Measurements from ENCODE around the gene STMP1. TPM values are rescaled to one million over a fixed set of nuclear protein-coding genes. Genes with fewer than 3 reads are reported as not detected.

STMP1 gene
- total RNA-seq, 5 donors from 2014 or later (not counting 1 experiment from before 2014, with no cell fraction given): 15.2 to 23.0 (median 21.5) TPM

GRCh38 chr7:135713836-135714470 lies 51.6 kb downstream of the STMP1 start:
- ChIA-PET POLR2A (no interaction called here), CTCF (interaction anchor here in 1 of 2 donors (0.7 kb wide), 1 partner anchor 10 kb away, joined by 3 read pairs; no protein-coding TSS in a partner anchor)
- H3K4me1 Mint-ChIP-seq: no peaks in the 10 kb centered on the region
- no peaks in the 10 kb centered on the region for H3K9me3 Mint-ChIP-seq
- Histone ChIP-seq H3K27me3 (replicated peaks in 1 of 2; ENCODE audit: control insufficient read depth in 2 of 2, extremely low read depth in 1 of 2, insufficient read depth in 2 of 2, low read length in 1 of 2) (peaks cover 0 to 4% of the 10 kb centered on the region in 2 experiments), H3K4me1 (ENCODE audit: control insufficient read depth in 1 of 2, extremely low read depth in 1 of 2, insufficient read depth in 2 of 2, low read length in 2 of 2) (no peaks in the 10 kb centered on the region), H3K27ac (ENCODE audit: low read length) (no peak overlapping the region), H3K36me3 (ENCODE audit: control insufficient read depth in 2 of 2, extremely low read depth in 1 of 2, insufficient read depth in 1 of 2, low read length in 1 of 2) (no peaks in the 10 kb centered on the region), H3K4me3 (ENCODE audit: control insufficient read depth in 1 of 2, extremely low read depth in 1 of 2, low read length in 1 of 2) (no peak overlapping the region), H3K9me3 (no peaks in the 10 kb centered on the region)
- no peaks in the 10 kb centered on the region for H3K36me3 Mint-ChIP-seq
- ATAC-seq (replicated peaks in 1 of 4) (no peak), DNase-seq (no peak)
- peaks cover 9% of the 10 kb centered on the region in 2 donors for H3K27me3 Mint-ChIP-seq
- no peak overlapping the region for H3K4me3 Mint-ChIP-seq
- no peak overlapping the region for H3K27ac Mint-ChIP-seq
- WGBS (ENCODE audit: insufficient coverage): 63% methylated on average over 3 of the region's 4 CpGs

DNA sequence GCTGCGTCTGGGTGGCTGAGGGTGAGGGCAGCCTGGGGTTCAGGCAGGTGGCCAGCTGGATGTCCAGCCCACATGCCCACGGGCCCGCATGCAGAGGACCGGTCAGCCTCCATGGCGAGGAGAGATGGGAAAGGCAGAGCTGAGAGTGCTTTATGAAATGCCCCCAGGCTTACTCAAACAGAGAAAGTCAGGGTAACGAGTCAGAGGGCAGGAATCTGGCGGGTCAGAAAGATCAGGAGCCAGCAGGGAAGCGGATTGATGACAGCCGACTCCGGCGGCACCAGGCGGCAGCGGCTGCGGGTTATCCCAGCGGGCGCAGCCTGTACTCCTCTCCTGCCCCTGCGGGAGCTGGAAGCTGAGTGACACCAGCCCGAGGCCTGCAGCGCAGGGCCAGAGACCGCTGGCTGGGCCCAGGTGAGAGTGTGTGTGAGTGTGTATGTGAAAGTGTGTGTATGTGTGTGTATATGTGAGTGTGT lies 52.3 kb downstream of the STMP1 start:
- 90% methylated on average over 20 of the region's 20 CpGs for WGBS (ENCODE audit: insufficient coverage)
- CTCF ChIA-PET: interaction anchor here in 1 of 2 donors (0.7 kb wide), 1 partner anchor 10 kb away, joined by 3 read pairs; no protein-coding TSS in a partner anchor
- ATAC-seq (replicated peaks in 1 of 4): no peak

DNA sequence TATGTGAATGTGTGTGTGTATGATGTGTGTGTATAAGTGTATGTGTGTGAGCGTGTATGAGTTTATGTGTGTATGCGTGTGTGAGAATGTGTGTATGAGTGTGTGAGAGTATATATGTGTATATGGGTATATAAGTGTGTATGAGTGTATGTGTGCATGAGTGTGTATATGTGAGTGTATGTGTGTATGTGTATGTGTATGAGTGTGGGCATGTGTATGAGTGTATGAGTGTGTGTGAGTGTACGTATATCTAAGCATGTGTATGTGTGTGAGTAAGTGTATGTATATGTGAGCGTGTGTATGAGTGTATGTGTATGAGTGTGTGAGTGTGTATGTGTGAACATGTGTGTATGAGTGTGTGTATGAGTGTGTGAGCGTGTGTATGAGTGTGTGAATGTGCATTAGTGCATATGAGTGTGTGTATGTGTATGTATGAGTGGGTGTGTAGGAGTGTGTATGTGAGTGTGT lies 52.8 kb downstream of the STMP1 start:
- Histone ChIP-seq H3K9me3 (no peaks in the 10 kb centered on the region), H3K4me1 (ENCODE audit: control insufficient read depth in 1 of 2, extremely low read depth in 1 of 2, insufficient read depth in 2 of 2, low read length in 2 of 2) (no peaks in the 10 kb centered on the region), H3K36me3 (ENCODE audit: control insufficient read depth in 2 of 2, extremely low read depth in 1 of 2, insufficient read depth in 1 of 2, low read length in 1 of 2) (no peaks in the 10 kb centered on the region), H3K4me3 (ENCODE audit: control insufficient read depth in 1 of 2, extremely low read depth in 1 of 2, low read length in 1 of 2) (no peak overlapping the region), H3K27me3 (replicated peaks in 1 of 2; ENCODE audit: control insufficient read depth in 2 of 2, extremely low read depth in 1 of 2, insufficient read depth in 2 of 2, low read length in 1 of 2) (peaks cover 0 to 4% of the 10 kb centered on the region in 2 experiments), H3K27ac (ENCODE audit: low read length) (no peak overlapping the region)
- no peaks in the 10 kb centered on the region for H3K9me3 Mint-ChIP-seq
- no peak overlapping the region for H3K27ac Mint-ChIP-seq
- CTCF ChIA-PET: no interaction called here
- H3K27me3 Mint-ChIP-seq: peaks cover 13 to 14% of the 10 kb centered on the region in 2 donors
- no peaks in the 10 kb centered on the region for H3K4me1 Mint-ChIP-seq
- ATAC-seq (replicated peaks in 1 of 4) (no peak), DNase-seq (no peak)
- 90% methylated on average over 5 of the region's 5 CpGs for WGBS (ENCODE audit: insufficient coverage)
- no peak overlapping the region for H3K4me3 Mint-ChIP-seq
- POLR2A ChIA-PET: no interaction called here
- H3K36me3 Mint-ChIP-seq: no peaks in the 10 kb centered on the region

More for the DNA sequence above, 52.3 kb downstream of the STMP1 start:
- Histone ChIP-seq H3K4me1 (ENCODE audit: control insufficient read depth in 1 of 2, extremely low read depth in 1 of 2, insufficient read depth in 2 of 2, low read length in 2 of 2) (no peaks in the 10 kb centered on the region), H3K36me3 (ENCODE audit: control insufficient read depth in 2 of 2, extremely low read depth in 1 of 2, insufficient read depth in 1 of 2, low read length in 1 of 2) (no peaks in the 10 kb centered on the region), H3K4me3 (ENCODE audit: control insufficient read depth in 1 of 2, extremely low read depth in 1 of 2, low read length in 1 of 2) (no peak overlapping the region), H3K9me3 (no peaks in the 10 kb centered on the region), H3K27me3 (replicated peaks in 1 of 2; ENCODE audit: control insufficient read depth in 2 of 2, extremely low read depth in 1 of 2, insufficient read depth in 2 of 2, low read length in 1 of 2) (peaks cover 0 to 4% of the 10 kb centered on the region in 2 experiments), H3K27ac (ENCODE audit: low read length) (no peak overlapping the region)
- POLR2A ChIA-PET: no interaction called here
- DNase-seq: no peak
- Mint-ChIP-seq H3K36me3 (no peaks in the 10 kb centered on the region), H3K27me3 (peaks cover 11 to 12% of the 10 kb centered on the region in 2 donors), H3K27ac (no peak overlapping the region), H3K4me1 (no peaks in the 10 kb centered on the region), H3K9me3 (no peaks in the 10 kb centered on the region), H3K4me3 (no peak overlapping the region)

GRCh38 chr7:135715673-135716072 lies 53.4 kb downstream of the STMP1 start:
- POLR2A ChIA-PET: no interaction called here
- Mint-ChIP-seq H3K4me3 (no peak overlapping the region), H3K27me3 (peaks cover 17% of the 10 kb centered on the region in 2 donors), H3K27ac (no peak overlapping the region), H3K9me3 (no peaks in the 10 kb centered on the region), H3K4me1 (no peaks in the 10 kb centered on the region), H3K36me3 (no peaks in the 10 kb centered on the region)
- H3K9me3 ChIP-seq: no peaks in the 10 kb centered on the region
- ATAC-seq (replicated peaks in 1 of 4) (no peak), DNase-seq (no peak)
- H3K27ac ChIP-seq (ENCODE audit: low read length): no peak overlapping the region
- H3K27me3 ChIP-seq (replicated peaks in 1 of 2; ENCODE audit: control insufficient read depth in 2 of 2, extremely low read depth in 1 of 2, insufficient read depth in 2 of 2, low read length in 1 of 2): peaks cover 0 to 4% of the 10 kb centered on the region in 2 experiments
- CTCF ChIA-PET: no interaction called here
- no peak overlapping the region for H3K4me3 ChIP-seq (ENCODE audit: control insufficient read depth in 1 of 2, extremely low read depth in 1 of 2, low read length in 1 of 2)
- WGBS (ENCODE audit: insufficient coverage): no CpG with 5 or more reads among the region's 1 CpG
- H3K36me3 ChIP-seq (ENCODE audit: control insufficient read depth in 2 of 2, extremely low read depth in 1 of 2, insufficient read depth in 1 of 2, low read length in 1 of 2): no peaks in the 10 kb centered on the region
- H3K4me1 ChIP-seq (ENCODE audit: control insufficient read depth in 1 of 2, extremely low read depth in 1 of 2, insufficient read depth in 2 of 2, low read length in 2 of 2): no peaks in the 10 kb centered on the region

DNA sequence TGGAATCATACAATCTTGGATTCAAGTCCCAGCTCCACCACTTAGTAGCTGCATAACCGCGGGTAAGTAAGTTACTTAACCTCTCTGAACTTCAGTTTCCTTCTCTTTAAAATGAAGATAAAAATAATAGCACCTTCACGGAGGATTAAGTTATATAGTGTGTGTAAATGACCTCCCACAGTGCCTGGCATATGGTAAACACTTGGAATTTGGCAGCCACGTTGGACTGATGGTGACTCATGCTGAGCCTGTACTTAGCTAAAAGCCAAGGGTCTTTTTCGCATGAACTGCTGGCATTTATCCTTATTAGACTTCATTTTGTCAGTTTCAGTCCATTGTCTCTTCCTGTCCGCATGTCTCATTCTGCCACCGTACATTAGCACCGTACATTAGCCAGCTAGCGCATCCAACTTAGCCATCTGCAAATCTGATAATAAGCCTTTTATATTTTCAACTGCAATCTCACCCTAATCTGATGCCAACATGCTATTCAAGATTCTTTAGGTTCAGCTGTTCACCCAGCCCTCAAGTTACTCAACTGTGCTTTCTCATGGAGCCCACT lies 54.4 kb downstream of the STMP1 start:
- 78% methylated on average over 6 of the region's 9 CpGs for WGBS (ENCODE audit: insufficient coverage)
- ChIA-PET CTCF (no interaction called here), POLR2A (no interaction called here)
- Mint-ChIP-seq H3K27me3 (peaks cover 24 to 27% of the 10 kb centered on the region in 2 donors), H3K36me3 (no peaks in the 10 kb centered on the region), H3K27ac (no peak overlapping the region), H3K4me1 (no peaks in the 10 kb centered on the region), H3K9me3 (no peaks in the 10 kb centered on the region), H3K4me3 (no peak overlapping the region)
- ATAC-seq (replicated peaks in 1 of 4): no peak
- Histone ChIP-seq H3K4me3 (ENCODE audit: control insufficient read depth in 1 of 2, extremely low read depth in 1 of 2, low read length in 1 of 2) (no peak overlapping the region), H3K27ac (ENCODE audit: low read length) (no peak overlapping the region), H3K36me3 (ENCODE audit: control insufficient read depth in 2 of 2, extremely low read depth in 1 of 2, insufficient read depth in 1 of 2, low read length in 1 of 2) (no peaks in the 10 kb centered on the region), H3K4me1 (ENCODE audit: control insufficient read depth in 1 of 2, extremely low read depth in 1 of 2, insufficient read depth in 2 of 2, low read length in 2 of 2) (no peaks in the 10 kb centered on the region), H3K9me3 (no peaks in the 10 kb centered on the region), H3K27me3 (replicated peaks in 1 of 2; ENCODE audit: control insufficient read depth in 2 of 2, extremely low read depth in 1 of 2, insufficient read depth in 2 of 2, low read length in 1 of 2) (peaks cover 0 to 11% of the 10 kb centered on the region in 2 experiments)
- DNase-seq: no peak

- Histone ChIP-seq H3K27ac (ENCODE audit: low read length) (no peak overlapping the region), H3K9me3 (no peaks in the 10 kb centered on the region), H3K36me3 (ENCODE audit: control insufficient read depth in 2 of 2, extremely low read depth in 1 of 2, insufficient read depth in 1 of 2, low read length in 1 of 2) (no peaks in the 10 kb centered on the region), H3K4me1 (ENCODE audit: control insufficient read depth in 1 of 2, extremely low read depth in 1 of 2, insufficient read depth in 2 of 2, low read length in 2 of 2) (no peaks in the 10 kb centered on the region), H3K27me3 (replicated peaks in 1 of 2; ENCODE audit: control insufficient read depth in 2 of 2, extremely low read depth in 1 of 2, insufficient read depth in 2 of 2, low read length in 1 of 2) (peaks cover 0 to 14% of the 10 kb centered on the region in 2 experiments), H3K4me3 (ENCODE audit: control insufficient read depth in 1 of 2, extremely low read depth in 1 of 2, low read length in 1 of 2) (no peak overlapping the region)
- POLR2A ChIA-PET: no interaction called here
- Mint-ChIP-seq H3K4me3 (no peak overlapping the region), H3K9me3 (no peaks in the 10 kb centered on the region), H3K27me3 (peaks cover 24 to 28% of the 10 kb centered on the region in 2 donors), H3K27ac (no peak overlapping the region), H3K4me1 (no peaks in the 10 kb centered on the region), H3K36me3 (no peaks in the 10 kb centered on the region)
- DNase-seq: no peak
- 80% methylated on average over 1 of the region's 3 CpGs for WGBS (ENCODE audit: insufficient coverage)
- CTCF ChIA-PET: no interaction called here
- ATAC-seq (replicated peaks in 1 of 4): no peak
Measured at GRCh38 chr7:135717693-135718092, 55.4 kb downstream of the STMP1 start.

All from T-cell (primary cell).